ENCODE measurements around the gene KLHL6.

KLHL6 gene

GRCh38 chr3:183540501-183541234 lies 14.8 kb downstream of the KLHL6 start:
- H3K27ac Mint-ChIP-seq, result no peak overlapping the region
- H3K9me3 Mint-ChIP-seq, result no peaks in the 10 kb centered on the region
- H3K36me3 Mint-ChIP-seq (ENCODE audit: low read depth), result no peaks in the 10 kb centered on the region
- H3K4me3 Mint-ChIP-seq, result no peak overlapping the region
- peaks cover 7% of the 10 kb centered on the region for H3K27me3 Mint-ChIP-seq (ENCODE audit: low read depth)
- TF ChIP-seq CTCF (IDR thresholded peaks at IDR 0.05; ENCODE audit: unreplicated experiment in 3 of 3), result no peak
- H3K4me1 Mint-ChIP-seq, result no peaks in the 10 kb centered on the region

- no peaks in the 10 kb centered on the region for H3K36me3 Mint-ChIP-seq (ENCODE audit: low read depth)
- H3K27ac Mint-ChIP-seq, result no peak overlapping the region
- TF ChIP-seq CTCF (IDR thresholded peaks at IDR 0.05; ENCODE audit: unreplicated experiment in 3 of 3), result no peak
- no peaks in the 10 kb centered on the region for H3K4me1 Mint-ChIP-seq
- no peak overlapping the region for H3K4me3 Mint-ChIP-seq
- H3K27me3 Mint-ChIP-seq (ENCODE audit: low read depth), result peaks cover 7% of the 10 kb centered on the region
- no peaks in the 10 kb centered on the region for H3K9me3 Mint-ChIP-seq
These were observed 15.7 kb downstream of the KLHL6 start for GRCh38 chr3:183539811-183540210.

GRCh38 chr3:183538486-183538885 lies 17.0 kb downstream of the KLHL6 start:
- no peaks in the 10 kb centered on the region for H3K36me3 Mint-ChIP-seq (ENCODE audit: low read depth)
- H3K4me3 Mint-ChIP-seq, result no peak overlapping the region
- no peak overlapping the region for H3K27ac Mint-ChIP-seq
- TF ChIP-seq CTCF (IDR thresholded peaks at IDR 0.05; ENCODE audit: unreplicated experiment in 3 of 3), result no peak
- peaks cover 4% of the 10 kb centered on the region for H3K4me1 Mint-ChIP-seq
- peaks cover 8% of the 10 kb centered on the region for H3K27me3 Mint-ChIP-seq (ENCODE audit: low read depth)
- H3K9me3 Mint-ChIP-seq, result no peaks in the 10 kb centered on the region

GRCh38 chr3:183537295-183537730 lies 18.2 kb downstream of the KLHL6 start:
- no peak for TF ChIP-seq CTCF (IDR thresholded peaks at IDR 0.05; ENCODE audit: unreplicated experiment in 3 of 3)
- Mint-ChIP-seq H3K27me3 (ENCODE audit: low read depth) (peaks cover 9% of the 10 kb centered on the region), H3K36me3 (ENCODE audit: low read depth) (no peaks in the 10 kb centered on the region), H3K4me3 (no peak overlapping the region), H3K27ac (no peak overlapping the region), H3K9me3 (no peaks in the 10 kb centered on the region), H3K4me1 (peaks cover 5% of the 10 kb centered on the region)

- Mint-ChIP-seq H3K36me3 (ENCODE audit: low read depth) (no peaks in the 10 kb centered on the region), H3K4me3 (no peak overlapping the region), H3K27me3 (ENCODE audit: low read depth) (peaks cover 4% of the 10 kb centered on the region), H3K4me1 (peaks cover 5% of the 10 kb centered on the region), H3K27ac (no peak overlapping the region), H3K9me3 (no peaks in the 10 kb centered on the region)
- TF ChIP-seq CTCF (IDR thresholded peaks at IDR 0.05; ENCODE audit: unreplicated experiment in 3 of 3), result no peak
These were observed 19.1 kb downstream of the KLHL6 start for GRCh38 chr3:183536238-183536880.
